NCI-H748 treated with DMSO at 0.1 percent for 48 hours (cell line): ENCODE results near the gene GLRX5.

Experiments
- DNase-seq: peaks from one replicate; lab custom pipeline; 2025; lab: John Stamatoyannopoulos, UW

The GLRX5 gene

GRCh38 chr14:95536036-95536593, 1.3 kb downstream of the GLRX5 start:
- DNase-seq = no peak

GRCh38 chr14:95536671-95537070, 1.8 kb downstream of the GLRX5 start:
- DNase-seq = no peak

- DNase-seq = no peak
Observed at GRCh38 chr14:95537298-95538089, 2.6 kb downstream of the GLRX5 start.

- no peak for DNase-seq
Observed at GRCh38 chr14:95538801-95539509, 4.1 kb downstream of the GLRX5 start.

- no peak for DNase-seq
Observed at GRCh38 chr14:95540236-95540855, 5.5 kb downstream of the GLRX5 start.

GRCh38 chr14:95541346-95541745, 6.5 kb downstream of the GLRX5 start:
- DNase-seq = no peak

- DNase-seq = no peak
Observed at GRCh38 chr14:95541932-95542930, 7.4 kb downstream of the GLRX5 start.

- no peak for DNase-seq
Observed at GRCh38 chr14:95543021-95543420, 8.2 kb downstream of the GLRX5 start.

GRCh38 chr14:95544588-95544987, 9.7 kb downstream of the GLRX5 start:
- DNase-seq = no peak

GRCh38 chr14:95545515-95546168, 10.8 kb downstream of the GLRX5 start:
- no peak for DNase-seq

- DNase-seq = no peak
Observed at GRCh38 chr14:95547272-95547625, 12.4 kb downstream of the GLRX5 start.

- DNase-seq = no peak
Observed at GRCh38 chr14:95547626-95548327, 12.9 kb downstream of the GLRX5 start.

GRCh38 chr14:95548328-95548929, 13.6 kb downstream of the GLRX5 start:
- no peak for DNase-seq

- DNase-seq = no peak
Observed at GRCh38 chr14:95549656-95550585, 15.1 kb downstream of the GLRX5 start.

GRCh38 chr14:95551435-95551834, 16.6 kb downstream of the GLRX5 start:
- DNase-seq = no peak

- no peak for DNase-seq
Observed at GRCh38 chr14:95553141-95553540, 18.3 kb downstream of the GLRX5 start.

- no peak for DNase-seq
Observed at GRCh38 chr14:95555053-95555452, 20.2 kb downstream of the GLRX5 start.

- no peak for DNase-seq
Observed at GRCh38 chr14:95557291-95557690, 22.4 kb downstream of the GLRX5 start.

- no peak for DNase-seq
Observed at GRCh38 chr14:95557832-95558231, 23.0 kb downstream of the GLRX5 start.
